Rectal smooth muscle tissue (tissue), 1 donor: ENCODE results near the gene CHCHD6.

ENCODE experiments used
- H3K27ac ChIP-seq: one replicate; pipeline ENCODE4 v1.7.0; 2013; ENCODE audit warnings: low read depth, low read length, inconsistent platforms
- H3K27me3 ChIP-seq: one replicate; pipeline ENCODE4 v1.7.0; 2013; ENCODE audit warnings: low read length; ENCODE audit not compliant: control insufficient read depth, insufficient read depth
- H3K36me3 ChIP-seq: one replicate; pipeline ENCODE4 v1.7.0; 2013; ENCODE audit warnings: low read length; ENCODE audit not compliant: control insufficient read depth, insufficient read depth
- H3K4me1 ChIP-seq: one replicate; pipeline ENCODE4 v1.7.0; 2013; ENCODE audit warnings: low read length; ENCODE audit not compliant: control insufficient read depth, insufficient read depth
- H3K4me3 ChIP-seq: one replicate; pipeline ENCODE4 v1.7.0; 2013; ENCODE audit warnings: low read length
- H3K9ac ChIP-seq: one replicate; pipeline ENCODE4 v1.7.0; 2013; ENCODE audit warnings: low read length

CHCHD6 gene

GRCh38 chr3:126925411-126926171, 221.6 kb downstream of the CHCHD6 start:
- H3K9ac ChIP-seq = no peak overlapping the region
- no peak overlapping the region for H3K4me3 ChIP-seq
- H3K36me3 ChIP-seq = no peaks in the 10 kb centered on the region
- no peaks in the 10 kb centered on the region for H3K27me3 ChIP-seq
- H3K4me1 ChIP-seq = no peaks in the 10 kb centered on the region
- no peak overlapping the region for H3K27ac ChIP-seq

GRCh38 chr3:126926684-126927400, 222.8 kb downstream of the CHCHD6 start:
- Histone ChIP-seq H3K9ac (no peak overlapping the region), H3K36me3 (no peaks in the 10 kb centered on the region), H3K4me1 (no peaks in the 10 kb centered on the region), H3K27ac (no peak overlapping the region), H3K27me3 (no peaks in the 10 kb centered on the region), H3K4me3 (no peak overlapping the region)

- Histone ChIP-seq H3K9ac (no peak overlapping the region), H3K4me3 (no peak overlapping the region), H3K27ac (no peak overlapping the region), H3K27me3 (no peaks in the 10 kb centered on the region), H3K4me1 (no peaks in the 10 kb centered on the region), H3K36me3 (no peaks in the 10 kb centered on the region)
Observed at GRCh38 chr3:126927401-126927750, 223.3 kb downstream of the CHCHD6 start.

- Histone ChIP-seq H3K36me3 (no peaks in the 10 kb centered on the region), H3K27me3 (no peaks in the 10 kb centered on the region), H3K4me1 (no peaks in the 10 kb centered on the region), H3K4me3 (no peak overlapping the region), H3K9ac (no peak overlapping the region), H3K27ac (no peak overlapping the region)
Observed at GRCh38 chr3:126927846-126928245, 223.8 kb downstream of the CHCHD6 start.

GRCh38 chr3:126928921-126929474, 225.0 kb downstream of the CHCHD6 start:
- Histone ChIP-seq H3K36me3 (no peaks in the 10 kb centered on the region), H3K4me3 (no peak overlapping the region), H3K27me3 (no peaks in the 10 kb centered on the region), H3K27ac (no peak overlapping the region), H3K9ac (no peak overlapping the region), H3K4me1 (no peaks in the 10 kb centered on the region)

- H3K27ac ChIP-seq = no peak overlapping the region
Observed at GRCh38 chr3:126930936-126931600, 227.0 kb downstream of the CHCHD6 start.

GRCh38 chr3:126931806-126932187, 227.8 kb downstream of the CHCHD6 start:
- H3K27ac ChIP-seq = no peak overlapping the region
- no peak overlapping the region for H3K9ac ChIP-seq
- no peaks in the 10 kb centered on the region for H3K36me3 ChIP-seq
- no peak overlapping the region for H3K4me3 ChIP-seq
- no peaks in the 10 kb centered on the region for H3K27me3 ChIP-seq
- H3K4me1 ChIP-seq = no peaks in the 10 kb centered on the region

More at GRCh38 chr3:126930936-126931600, 227.0 kb downstream of the CHCHD6 start:
- no peaks in the 10 kb centered on the region for H3K4me1 ChIP-seq
- H3K4me3 ChIP-seq = no peak overlapping the region
- no peaks in the 10 kb centered on the region for H3K36me3 ChIP-seq
- no peak overlapping the region for H3K9ac ChIP-seq
- H3K27me3 ChIP-seq = no peaks in the 10 kb centered on the region

- H3K4me1 ChIP-seq = no peaks in the 10 kb centered on the region
Observed at GRCh38 chr3:126932188-126932931, 228.3 kb downstream of the CHCHD6 start.

GRCh38 chr3:126934031-126934531, 230.0 kb downstream of the CHCHD6 start:
- Histone ChIP-seq H3K9ac (no peak overlapping the region), H3K4me1 (no peaks in the 10 kb centered on the region), H3K27ac (no peak overlapping the region), H3K27me3 (no peaks in the 10 kb centered on the region), H3K4me3 (no peak overlapping the region), H3K36me3 (no peaks in the 10 kb centered on the region)

More at GRCh38 chr3:126932188-126932931, 228.3 kb downstream of the CHCHD6 start:
- Histone ChIP-seq H3K4me3 (no peak overlapping the region), H3K27me3 (no peaks in the 10 kb centered on the region), H3K9ac (no peak overlapping the region), H3K27ac (no peak overlapping the region), H3K36me3 (no peaks in the 10 kb centered on the region)

- Histone ChIP-seq H3K4me3 (no peak overlapping the region), H3K4me1 (no peaks in the 10 kb centered on the region), H3K27me3 (no peaks in the 10 kb centered on the region), H3K27ac (no peak overlapping the region), H3K36me3 (no peaks in the 10 kb centered on the region), H3K9ac (no peak overlapping the region)
Observed at GRCh38 chr3:126934991-126935390, 231.0 kb downstream of the CHCHD6 start.

- H3K4me3 ChIP-seq = no peak overlapping the region
- no peaks in the 10 kb centered on the region for H3K36me3 ChIP-seq
- H3K9ac ChIP-seq = no peak overlapping the region
- no peaks in the 10 kb centered on the region for H3K27me3 ChIP-seq
- H3K27ac ChIP-seq = no peak overlapping the region
- H3K4me1 ChIP-seq = no peaks in the 10 kb centered on the region
Observed at GRCh38 chr3:126935756-126936509, 231.9 kb downstream of the CHCHD6 start.
